H54 (cell line): Measurements from ENCODE around the gene MOB4.
"Not testable (repeated sequence)": the region's sequence is repeated elsewhere in the genome, so short reads cannot be mapped to it uniquely, and the experiment has no call there.

ENCODE experiments used
- DNase-seq: peaks from one replicate; pipeline ENCODE4 v3.0.0; 2011; ENCODE audit warnings: low spot score, mixed read lengths; ENCODE audit not compliant: insufficient read length
- FAIRE-seq: peaks from 3 replicates; lab custom pipeline; 2011; peaks lifted over from hg19 to GRCh38; lab: Jason Lieb, UNC
- POLR2A ChIP-seq: IDR thresholded peaks from 2 replicates; pipeline ENCODE4 v1.6.1; 2011; ENCODE audit warnings: low read depth, mild to moderate bottlenecking, low read length

MOB4 gene

DNA sequence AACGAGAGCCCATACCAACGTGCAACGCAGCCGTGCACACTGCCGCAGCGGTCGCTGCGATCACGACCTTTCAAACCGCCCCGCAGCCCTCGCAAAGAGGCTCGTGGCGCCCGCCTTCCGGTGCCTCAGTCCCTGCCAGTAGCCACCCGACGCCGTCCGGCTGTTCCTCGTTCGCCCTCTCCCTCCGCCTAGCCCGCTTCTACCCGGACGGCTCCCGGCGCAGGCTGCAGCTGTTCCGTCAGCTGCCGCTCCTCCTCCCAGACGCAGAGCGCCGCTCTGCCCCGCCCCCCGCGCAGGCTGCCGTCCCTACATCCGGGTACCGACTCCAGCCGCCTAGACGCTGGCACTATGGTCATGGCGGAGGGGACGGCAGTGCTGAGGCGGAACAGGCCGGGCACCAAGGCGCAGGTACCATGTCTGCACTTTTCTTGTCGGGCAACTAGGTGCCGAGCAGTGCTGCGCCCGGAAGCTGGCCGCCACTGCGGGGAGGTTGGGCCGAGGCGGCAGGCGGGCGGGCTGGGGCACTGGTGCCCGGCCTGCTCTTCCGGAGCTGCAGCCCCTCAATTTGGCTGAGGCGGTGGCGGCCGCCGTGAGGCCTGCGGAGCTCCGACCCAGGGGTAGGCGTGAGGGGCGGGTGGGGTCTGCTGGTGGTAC is at the start of gene MOB4:
Gene MOB4 (plus strand): TSS at position 328 of the 654 bp plus-strand sequence. CDS start 21 bp downstream, at position 349.
- DNase-seq (peak; percentile 89), FAIRE-seq (peak; percentile 77)
- TF ChIP-seq POLR2A = peak; percentile 87

DNA sequence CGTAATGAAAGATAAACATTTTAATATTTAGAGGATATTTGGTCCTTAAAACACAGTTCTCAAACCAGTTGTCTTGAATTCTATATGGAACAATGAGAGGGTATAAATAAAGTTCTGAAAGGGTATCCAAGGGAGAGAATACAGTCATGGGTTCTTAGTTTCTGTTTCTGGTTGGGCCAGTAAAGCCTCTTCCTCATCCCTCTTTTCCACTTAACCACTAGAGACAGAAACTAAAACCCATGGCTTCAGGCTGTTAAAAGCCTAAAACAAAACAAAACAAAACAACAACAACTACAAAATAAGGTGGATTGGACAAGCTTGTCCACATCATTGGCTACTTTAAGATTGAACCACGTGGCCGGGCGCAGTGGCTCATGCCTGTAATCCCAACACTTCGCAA is 43.7 kb upstream of the MOB4 start:
- no peak for DNase-seq
- FAIRE-seq = no peak
- TF ChIP-seq POLR2A = no peak

GRCh38 chr2:197477797-197478196 is 38.1 kb upstream of the MOB4 start:
- DNase-seq (no peak), FAIRE-seq (no peak)
- no peak for TF ChIP-seq POLR2A

GRCh38 chr2:197480165-197481036 is 35.5 kb upstream of the MOB4 start:
- no peak for TF ChIP-seq POLR2A
- FAIRE-seq (no peak), DNase-seq (no peak)

GRCh38 chr2:197484248-197484647 is 31.6 kb upstream of the MOB4 start:
- FAIRE-seq, DNase-seq: not testable (repeated sequence)

GRCh38 chr2:197486175-197486574 is 29.7 kb upstream of the MOB4 start:
- FAIRE-seq (no peak), DNase-seq (no peak)

GRCh38 chr2:197487385-197487784 is 28.5 kb upstream of the MOB4 start:
- TF ChIP-seq POLR2A = no peak
- FAIRE-seq = no peak
- no peak for DNase-seq

More at GRCh38 chr2:197486175-197486574, 29.7 kb upstream of the MOB4 start:
- TF ChIP-seq POLR2A = no peak

GRCh38 chr2:197495433-197496134 is 20.3 kb upstream of the MOB4 start:
- FAIRE-seq (no peak), DNase-seq (no peak)
- no peak for TF ChIP-seq POLR2A

GRCh38 chr2:197496695-197497094 is 19.2 kb upstream of the MOB4 start:
- no peak for TF ChIP-seq POLR2A
- DNase-seq = no peak

DNA sequence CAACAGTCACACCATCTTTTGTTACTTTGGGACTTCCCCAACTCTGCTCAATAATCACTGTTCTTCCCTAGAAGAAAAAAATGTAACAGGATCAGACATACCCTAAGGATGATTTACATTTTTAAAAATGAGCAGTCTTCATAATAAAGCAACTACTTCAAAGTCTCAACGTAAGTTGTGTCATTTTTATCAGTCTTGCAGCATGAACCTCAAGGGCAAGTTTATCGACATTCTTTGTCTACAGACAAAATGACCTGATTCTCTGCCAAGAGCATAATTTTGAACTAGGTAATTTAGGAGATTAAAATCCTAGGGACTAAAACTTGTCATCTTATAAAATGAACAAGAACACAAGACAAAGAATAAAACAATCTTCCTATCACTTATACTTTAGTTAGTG is 18.5 kb upstream of the MOB4 start:
- no peak for TF ChIP-seq POLR2A
- FAIRE-seq = no peak

More at GRCh38 chr2:197496695-197497094, 19.2 kb upstream of the MOB4 start:
- FAIRE-seq = no peak

DNA sequence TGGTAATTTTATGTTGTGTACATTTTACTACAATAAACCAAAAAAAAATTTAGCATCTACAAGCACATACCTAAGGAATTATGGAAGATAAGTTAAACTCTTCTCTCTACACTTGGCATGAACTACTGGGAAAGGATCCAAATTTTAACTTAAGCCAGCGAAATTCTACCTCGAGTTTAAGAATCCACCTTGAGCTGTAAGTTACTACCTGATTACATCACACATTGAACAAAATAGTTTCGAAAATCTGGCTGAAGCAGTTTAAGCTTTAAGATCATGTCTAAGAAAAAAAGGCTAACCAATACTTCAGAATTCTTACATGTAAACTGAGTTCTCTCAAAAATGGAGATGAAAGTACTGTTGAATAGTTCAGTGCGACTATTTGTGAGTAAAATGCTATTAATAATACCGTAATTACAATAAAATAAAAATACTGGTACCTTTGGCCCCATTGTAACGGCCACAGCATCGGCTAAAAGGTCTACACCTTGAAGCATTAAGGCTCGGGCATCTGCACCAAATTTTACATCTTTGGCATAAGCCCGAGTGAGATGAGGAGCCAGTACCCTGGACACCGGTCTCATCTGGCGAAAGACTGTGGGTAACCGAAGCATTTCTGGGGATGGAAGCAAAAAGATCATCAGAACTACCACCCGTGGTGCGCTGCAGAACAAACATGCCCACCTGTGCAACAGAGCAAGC is 17.5 kb upstream of the MOB4 start:
- no peak for FAIRE-seq
- DNase-seq = no peak
- no peak for TF ChIP-seq POLR2A

More for the DNA sequence above, 18.5 kb upstream of the MOB4 start:
- DNase-seq = no peak

GRCh38 chr2:197498937-197499593 is 16.8 kb upstream of the MOB4 start:
- no peak for FAIRE-seq

More at GRCh38 chr2:197498937-197499593, 16.8 kb upstream of the MOB4 start:
- DNase-seq = no peak
- no peak for TF ChIP-seq POLR2A
